Body of pancreas (tissue), 4 donors: ENCODE results near the gene FOXJ2. TPM values are rescaled to one million over a fixed set of nuclear protein-coding genes. Genes with fewer than 3 reads are reported as not detected.

Experiments used
- ATAC-seq: fragments of 150-250 bp; one replicate; pipeline ENCODE4 v1.9.1; 2016
- DNase-seq, 4 donors: peaks; one replicate each; pipeline ENCODE4 v3.0.0-alpha.2; 2019
- H3K27ac ChIP-seq, 4 donors: fragments of 200-600 bp; sonication (generic); 1 replicate in 3 of 4; 2 replicates in 1 of 4; pipeline versions ENCODE4 v1.5.1 to v1.6.1; 2016 to 2019; ENCODE audit warnings: mild to moderate bottlenecking in 1 of 4, mixed read lengths in 1 of 4, moderate library complexity in 1 of 4
- H3K27me3 ChIP-seq, 2 donors: fragments of 200-600 bp; sonication (generic); one replicate each; pipeline ENCODE4 v1.6.0; 2016; ENCODE audit warnings: mild to moderate bottlenecking in 1 of 2
- H3K36me3 ChIP-seq, 2 donors: fragments of 200-600 bp; sonication (generic); replicated peaks in 1 of 2; 2 replicates each; pipeline ENCODE4 v1.5.1; 2016; ENCODE audit warnings: low read depth in 2 of 2; ENCODE audit not compliant: insufficient read depth in 1 of 2
- H3K4me1 ChIP-seq: fragments of 200-600 bp; sonication (generic); one replicate; pipeline ENCODE4 v1.6.0; 2016
- H3K4me3 ChIP-seq, 2 donors: fragments of 200-600 bp; sonication (generic); 1 replicate in 1 of 2; 2 replicates in 1 of 2; pipeline ENCODE4 v1.5.1; 2016 to 2019
- H3K9me3 ChIP-seq, 3 donors: fragments of 200-600 bp; sonication (generic); 1 replicate in 2 of 3; 2 replicates in 1 of 3; pipeline ENCODE4 v1.5.1; 2016
- POLR2A ChIP-seq, 3 donors: fragments of 450-650 bp; IDR thresholded peaks; one replicate each; pipeline ENCODE4 v1.6.1; 2016; ENCODE audit warnings: antibody characterized with exemption in 3 of 3, mild to moderate bottlenecking in 2 of 3
- WGBS, 2 donors: methylation state at CpG; one replicate each; pipeline ENCODE4 v1.1.5; 2017; 5-methylcytosine and 5-hydroxymethylcytosine counted together
- intact Hi-C: fragments of 100-400 bp; cut with DNase I; formaldehyde crosslinking; loops from one replicate; pipeline ENCODE4 v1.15.1; 2023
- total RNA-seq, 2 donors: library from RNA; depleted of rRNA; stranded (reverse); fragments of >200 nt; gene quantifications; one replicate each; pipeline ENCODE4 v1.1.0, GENCODE V29; 2016
- TF ChIP-seq, protein P1 (sequence below), 7 experiments: fragments of 450-650 bp in 4 of 7; fragments of 200-600 bp in 3 of 7; sonication (generic) in 3 of 7; IDR thresholded peaks; one replicate each; pipeline ENCODE4 v1.5.1; 2016 to 2019; ENCODE audit warnings: antibody characterized with exemption in 7 of 7

The FOXJ2 gene
- total RNA-seq, 2 donors from 2014 or later = 7.5 to 11.9 TPM

DNA sequence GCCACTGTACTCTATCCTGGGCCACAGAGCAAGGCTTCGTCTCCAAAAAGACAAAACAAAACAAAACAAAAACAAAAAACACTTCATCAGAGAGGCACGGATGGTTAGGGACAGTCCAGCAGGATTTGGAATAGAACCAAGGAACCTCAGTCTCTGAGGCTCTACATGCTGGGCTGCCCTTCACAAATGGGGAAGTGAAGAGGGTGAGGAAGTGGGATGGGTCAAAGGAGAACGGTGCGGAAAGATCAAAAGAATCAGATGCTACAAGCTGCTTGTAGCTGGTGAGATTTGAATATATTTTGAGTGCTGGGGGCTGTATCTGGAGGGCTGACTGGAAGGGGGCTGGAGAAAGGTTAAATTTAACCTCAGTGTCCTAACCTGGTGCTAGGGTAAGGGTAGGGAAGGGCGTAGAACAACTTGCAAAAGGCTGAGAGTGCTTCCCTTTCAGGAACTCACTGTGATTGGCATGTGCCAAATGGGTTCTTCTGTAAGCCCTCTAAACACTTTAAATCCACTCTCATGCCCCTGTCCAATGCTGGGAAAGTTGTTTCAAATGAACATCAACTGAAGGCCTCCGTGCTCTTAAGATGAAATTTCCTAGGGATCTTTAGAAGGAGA is 4.6 kb downstream of the FOXJ2 start:
- DNase-seq = peak in 1 of 4 donors; percentile 21
- Histone ChIP-seq H3K4me1 (peaks cover 62% of the 10 kb centered on the region), H3K27ac (peak overlapping the region in 3 of 4 donors; percentile 4 to 67 (median 50)), H3K27me3 (no peaks in the 10 kb centered on the region), H3K9me3 (no peaks in the 10 kb centered on the region), H3K36me3 (no peaks in the 10 kb centered on the region), H3K4me3 (no peak overlapping the region)
- intact Hi-C loops = no loop called here
- no peak for TF ChIP-seq POLR2A (IDR thresholded peaks at IDR 0.05)
- TF ChIP-seq, protein P1, sequence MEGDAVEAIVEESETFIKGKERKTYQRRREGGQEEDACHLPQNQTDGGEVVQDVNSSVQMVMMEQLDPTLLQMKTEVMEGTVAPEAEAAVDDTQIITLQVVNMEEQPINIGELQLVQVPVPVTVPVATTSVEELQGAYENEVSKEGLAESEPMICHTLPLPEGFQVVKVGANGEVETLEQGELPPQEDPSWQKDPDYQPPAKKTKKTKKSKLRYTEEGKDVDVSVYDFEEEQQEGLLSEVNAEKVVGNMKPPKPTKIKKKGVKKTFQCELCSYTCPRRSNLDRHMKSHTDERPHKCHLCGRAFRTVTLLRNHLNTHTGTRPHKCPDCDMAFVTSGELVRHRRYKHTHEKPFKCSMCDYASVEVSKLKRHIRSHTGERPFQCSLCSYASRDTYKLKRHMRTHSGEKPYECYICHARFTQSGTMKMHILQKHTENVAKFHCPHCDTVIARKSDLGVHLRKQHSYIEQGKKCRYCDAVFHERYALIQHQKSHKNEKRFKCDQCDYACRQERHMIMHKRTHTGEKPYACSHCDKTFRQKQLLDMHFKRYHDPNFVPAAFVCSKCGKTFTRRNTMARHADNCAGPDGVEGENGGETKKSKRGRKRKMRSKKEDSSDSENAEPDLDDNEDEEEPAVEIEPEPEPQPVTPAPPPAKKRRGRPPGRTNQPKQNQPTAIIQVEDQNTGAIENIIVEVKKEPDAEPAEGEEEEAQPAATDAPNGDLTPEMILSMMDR (IDR thresholded peaks at IDR 0.05) = no peak
- 17 to 34% methylated on average over 6 of the region's 6 CpGs for WGBS, 2 donors
- ATAC-seq = no peak

DNA sequence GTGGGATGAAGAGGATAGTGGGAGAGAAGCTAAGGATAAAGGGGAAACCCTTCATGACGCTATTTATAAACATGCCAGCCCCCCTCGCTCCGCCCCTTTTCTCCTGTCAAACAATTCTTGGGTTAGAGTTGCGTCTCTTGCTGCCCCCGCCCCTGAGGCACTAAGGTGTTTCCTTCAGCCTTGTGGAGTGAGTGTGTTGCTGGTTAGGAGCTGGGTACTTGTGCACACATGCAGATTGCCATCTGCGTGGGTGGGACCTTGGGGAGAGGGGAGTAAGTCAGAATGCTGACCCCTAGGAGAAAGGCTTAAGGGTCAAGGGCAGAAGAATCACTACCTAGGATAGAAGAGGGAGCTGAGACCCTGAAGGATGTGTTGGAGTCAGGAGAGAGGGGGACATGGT is 5.4 kb downstream of the FOXJ2 start:
- H3K4me1 ChIP-seq = peaks cover 62% of the 10 kb centered on the region
- ATAC-seq = no peak
- DNase-seq = peak in 1 of 4 donors; percentile 19
- intact Hi-C loops = no loop called here
- no peak for TF ChIP-seq POLR2A (IDR thresholded peaks at IDR 0.05)
- TF ChIP-seq, protein P1 (IDR thresholded peaks at IDR 0.05) = no peak
- no peaks in the 10 kb centered on the region for H3K9me3 ChIP-seq
- peak overlapping the region; percentile 50 to 67 (median 59) for H3K27ac ChIP-seq
- 7 to 30% methylated on average over 4 to 6 of the region's 6 CpGs for WGBS, 2 donors
- no peaks in the 10 kb centered on the region for H3K27me3 ChIP-seq
- H3K4me3 ChIP-seq = no peak overlapping the region
- peaks cover 0 to 4% of the 10 kb centered on the region in 2 donors for H3K36me3 ChIP-seq

DNA sequence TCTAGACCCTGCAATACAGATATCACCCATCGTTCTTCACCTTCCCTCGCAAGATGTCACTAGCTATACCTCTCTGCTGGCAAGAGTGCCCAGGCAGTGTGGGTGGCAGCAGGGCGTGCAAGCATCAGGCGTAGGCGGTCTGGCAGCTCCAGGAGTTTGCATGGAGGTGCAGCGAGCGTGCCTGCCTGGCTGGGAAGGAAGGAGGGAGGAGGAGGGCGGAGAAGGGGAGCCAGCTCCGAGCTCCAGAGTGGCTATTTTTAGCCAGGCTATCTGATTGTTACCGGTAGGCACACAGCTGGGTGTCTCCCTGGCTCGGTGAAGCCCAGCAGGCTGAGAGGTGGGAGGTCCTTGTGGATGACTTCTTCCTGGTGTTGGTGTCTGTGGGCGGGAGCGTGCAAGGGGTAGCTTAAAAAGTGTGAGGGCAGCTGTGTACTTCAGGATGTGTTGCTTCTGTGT is 6.2 kb downstream of the FOXJ2 start:
- WGBS, 2 donors = 0 to 5% methylated on average over 10 to 13 of the region's 13 CpGs
- Histone ChIP-seq H3K27me3 (no peaks in the 10 kb centered on the region), H3K4me3 (no peak overlapping the region), H3K27ac (peak overlapping the region; percentile 50 to 67 (median 59)), H3K36me3 (peaks cover 0 to 9% of the 10 kb centered on the region in 2 donors), H3K9me3 (no peaks in the 10 kb centered on the region), H3K4me1 (peaks cover 58% of the 10 kb centered on the region)
- intact Hi-C loops = no loop called here
- TF ChIP-seq POLR2A (IDR thresholded peaks at IDR 0.05) = peak in 2 of 3 donors; percentile 19 to 39
- TF ChIP-seq, protein P1 (IDR thresholded peaks at IDR 0.05) = no peak
- ATAC-seq (peak; percentile 93), DNase-seq (peak; percentile 79 to 89 (median 87))

DNA sequence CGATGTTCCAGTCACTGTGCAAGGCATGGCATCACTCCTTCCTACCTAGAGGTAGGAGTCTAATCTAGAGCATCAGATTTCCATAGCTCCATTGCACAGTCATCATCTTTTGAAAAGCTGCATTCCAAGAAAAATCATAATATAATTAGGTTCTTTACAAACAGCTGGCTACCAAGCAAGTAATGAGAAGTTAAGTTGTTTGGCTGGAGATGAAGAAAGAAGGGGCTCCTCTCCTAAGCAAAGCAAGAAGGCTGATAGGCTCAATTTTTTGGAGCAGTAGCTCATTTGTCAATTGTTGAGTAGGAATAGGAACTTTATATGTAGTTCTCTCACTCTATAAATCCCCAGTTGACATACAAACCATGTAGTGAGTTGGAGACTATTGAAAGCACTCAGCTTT is 8.3 kb downstream of the FOXJ2 start:
- Histone ChIP-seq H3K36me3 (peaks cover 0 to 18% of the 10 kb centered on the region in 2 donors), H3K27ac (no peak overlapping the region), H3K9me3 (no peaks in the 10 kb centered on the region), H3K27me3 (no peaks in the 10 kb centered on the region), H3K4me3 (no peak overlapping the region), H3K4me1 (peaks cover 39% of the 10 kb centered on the region)
- TF ChIP-seq, protein P1 (IDR thresholded peaks at IDR 0.05) = no peak
- TF ChIP-seq POLR2A (IDR thresholded peaks at IDR 0.05) = no peak
- DNase-seq (no peak), ATAC-seq (no peak)
- WGBS, 2 donors = 88 to 92% methylated on average over 1 of the region's 1 CpG
- intact Hi-C loops = no loop called here
